ENCODE data around the gene PADI2. TPM values are rescaled to one million over a fixed set of nuclear protein-coding genes. Genes with fewer than 3 reads are reported as not detected.

The PADI2 gene
- polyA plus RNA-seq, 4 donors, result 2.3 to 3.0 (median 2.6) TPM

- no peak for DNase-seq (ENCODE audit: low read depth in 4 of 4, low spot score in 3 of 4)
Observed at GRCh38 chr1:17141441-17142197, 22.4 kb upstream of the PADI2 start.

GRCh38 chr1:17140279-17140678, 21.0 kb upstream of the PADI2 start:
- no peak for DNase-seq (ENCODE audit: low read depth in 4 of 4, low spot score in 3 of 4)

GRCh38 chr1:17139637-17140036, 20.4 kb upstream of the PADI2 start:
- DNase-seq (ENCODE audit: low read depth in 4 of 4, low spot score in 3 of 4), result no peak

GRCh38 chr1:17137441-17137840, 18.2 kb upstream of the PADI2 start:
- no peak for DNase-seq (ENCODE audit: low read depth in 4 of 4, low spot score in 3 of 4)

- DNase-seq (ENCODE audit: low read depth in 4 of 4, low spot score in 3 of 4), result no peak
Observed at GRCh38 chr1:17136936-17137335, 17.7 kb upstream of the PADI2 start.

GRCh38 chr1:17136145-17136544, 16.9 kb upstream of the PADI2 start:
- no peak for DNase-seq (ENCODE audit: low read depth in 4 of 4, low spot score in 3 of 4)

- DNase-seq (ENCODE audit: low read depth in 4 of 4, low spot score in 3 of 4), result no peak
Observed at GRCh38 chr1:17135530-17135929, 16.3 kb upstream of the PADI2 start.

GRCh38 chr1:17134724-17135123, 15.5 kb upstream of the PADI2 start:
- no peak for DNase-seq (ENCODE audit: low read depth in 4 of 4, low spot score in 3 of 4)

GRCh38 chr1:17134034-17134433, 14.8 kb upstream of the PADI2 start:
- no peak for DNase-seq (ENCODE audit: low read depth in 4 of 4, low spot score in 3 of 4)

- no peak for DNase-seq (ENCODE audit: low read depth in 4 of 4, low spot score in 3 of 4)
Observed at GRCh38 chr1:17130138-17130635, 10.9 kb upstream of the PADI2 start.

- DNase-seq (ENCODE audit: low read depth in 4 of 4, low spot score in 3 of 4), result peak in 2 of 4 donors; percentile 13 to 14
Observed at GRCh38 chr1:17128361-17128760, 9.1 kb upstream of the PADI2 start.

- peak; percentile 67 to 83 (median 76) for DNase-seq (ENCODE audit: low read depth in 4 of 4, low spot score in 3 of 4)
Observed at GRCh38 chr1:17125756-17126237, 6.5 kb upstream of the PADI2 start.

- no peak for DNase-seq (ENCODE audit: low read depth in 4 of 4, low spot score in 3 of 4)
Observed at GRCh38 chr1:17123196-17124045, 4.2 kb upstream of the PADI2 start.

- DNase-seq (ENCODE audit: low read depth in 4 of 4, low spot score in 3 of 4), result no peak
Observed at GRCh38 chr1:17122521-17123164, 3.4 kb upstream of the PADI2 start.

- DNase-seq (ENCODE audit: low read depth in 4 of 4, low spot score in 3 of 4), result no peak
Observed at GRCh38 chr1:17121881-17122280, 2.6 kb upstream of the PADI2 start.

- no peak for DNase-seq (ENCODE audit: low read depth in 4 of 4, low spot score in 3 of 4)
Observed at GRCh38 chr1:17120962-17121837, 1.9 kb upstream of the PADI2 start.

- no peak for DNase-seq (ENCODE audit: low read depth in 4 of 4, low spot score in 3 of 4)
Observed at GRCh38 chr1:17120481-17120877, 1.2 kb upstream of the PADI2 start.

- DNase-seq (ENCODE audit: low read depth in 4 of 4, low spot score in 3 of 4), result no peak
Observed at GRCh38 chr1:17119773-17120480, 676 bp upstream of the PADI2 start.

GRCh38 chr1:17118706-17119075, 560 bp downstream of the PADI2 start:
- DNase-seq (ENCODE audit: low read depth in 4 of 4, low spot score in 3 of 4), result no peak

Measured in right renal pelvis (tissue), 4 donors.